ENCODE data around the gene B3GAT2. TPM values are rescaled to one million over a fixed set of nuclear protein-coding genes. Genes with fewer than 3 reads are reported as not detected.

The B3GAT2 gene
- total and polyA plus RNA-seq, 9 donors: 0.04 to 0.15 (median 0.05) TPM; not detected in 6

DNA sequence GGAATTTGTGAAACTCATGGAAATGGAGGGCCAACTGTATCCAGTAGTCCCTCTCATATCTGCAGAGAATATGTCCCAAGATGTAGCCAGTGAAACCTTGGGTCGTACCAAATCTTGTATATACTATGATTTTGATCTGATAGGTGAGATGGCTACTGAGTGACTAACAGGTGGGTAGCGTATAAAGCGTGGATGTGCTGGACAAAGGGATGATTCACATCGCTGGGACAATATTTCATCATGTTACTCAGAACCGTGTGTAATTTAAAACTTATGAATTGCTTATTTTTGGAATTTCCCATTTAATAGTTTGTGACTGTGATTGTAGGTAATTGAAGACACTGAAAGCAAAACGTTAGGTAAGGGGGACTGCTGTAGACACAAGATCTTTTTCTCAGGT lies 145.1 kb downstream of the B3GAT2 start:
- H3K4me3 ChIP-seq: no peak overlapping the region
- H3K36me3 ChIP-seq: no peaks in the 10 kb centered on the region
- H3K4me1 ChIP-seq (ENCODE audit: insufficient read depth): no peaks in the 10 kb centered on the region
- TF ChIP-seq CTCF (IDR thresholded peaks at IDR 0.05): no peak
- TF ChIP-seq POLR2A (IDR thresholded peaks at IDR 0.05): no peak
- no peak for TF ChIP-seq EP300 (IDR thresholded peaks at IDR 0.05)
- 88 to 89% (median 88%) methylated on average over 6 of the region's 6 CpGs for WGBS, 3 donors
- no peak overlapping the region for H3K27ac ChIP-seq
- no peaks in the 10 kb centered on the region for H3K9me3 ChIP-seq
- no peak for DNase-seq
- intact Hi-C loops (cut with DNase I): no loop called here
- no peaks in the 10 kb centered on the region for H3K27me3 ChIP-seq
